Coronary artery (tissue), 2 donors: ENCODE measurements around the gene DRP2.

ENCODE experiments used
- DNase-seq: peaks from one replicate; pipeline ENCODE4 v3.0.0-alpha.2; 2017; ENCODE audit warnings: low spot score
- H3K27ac ChIP-seq, 2 donors: fragments of 200-600 bp; sonication (generic); one replicate each; pipeline ENCODE4 v1.5.1; 2016 to 2019
- H3K4me3 ChIP-seq: fragments of 200-600 bp; sonication (generic); 2 replicates; pipeline ENCODE4 v1.5.1; 2016; ENCODE audit warnings: mild to moderate bottlenecking, moderate library complexity
- TF ChIP-seq, protein P1 (sequence below): fragments of 200-600 bp; sonication (generic); IDR thresholded peaks from one replicate; pipeline ENCODE4 v1.5.1; 2019; ENCODE audit warnings: antibody characterized with exemption

DRP2 gene

GRCh38 chrX:101195442-101196173 is 24.0 kb upstream of the DRP2 start:
- Histone ChIP-seq H3K4me3 (no peak overlapping the region), H3K27ac (no peak overlapping the region)
- no peak for DNase-seq
- TF ChIP-seq, protein P1, sequence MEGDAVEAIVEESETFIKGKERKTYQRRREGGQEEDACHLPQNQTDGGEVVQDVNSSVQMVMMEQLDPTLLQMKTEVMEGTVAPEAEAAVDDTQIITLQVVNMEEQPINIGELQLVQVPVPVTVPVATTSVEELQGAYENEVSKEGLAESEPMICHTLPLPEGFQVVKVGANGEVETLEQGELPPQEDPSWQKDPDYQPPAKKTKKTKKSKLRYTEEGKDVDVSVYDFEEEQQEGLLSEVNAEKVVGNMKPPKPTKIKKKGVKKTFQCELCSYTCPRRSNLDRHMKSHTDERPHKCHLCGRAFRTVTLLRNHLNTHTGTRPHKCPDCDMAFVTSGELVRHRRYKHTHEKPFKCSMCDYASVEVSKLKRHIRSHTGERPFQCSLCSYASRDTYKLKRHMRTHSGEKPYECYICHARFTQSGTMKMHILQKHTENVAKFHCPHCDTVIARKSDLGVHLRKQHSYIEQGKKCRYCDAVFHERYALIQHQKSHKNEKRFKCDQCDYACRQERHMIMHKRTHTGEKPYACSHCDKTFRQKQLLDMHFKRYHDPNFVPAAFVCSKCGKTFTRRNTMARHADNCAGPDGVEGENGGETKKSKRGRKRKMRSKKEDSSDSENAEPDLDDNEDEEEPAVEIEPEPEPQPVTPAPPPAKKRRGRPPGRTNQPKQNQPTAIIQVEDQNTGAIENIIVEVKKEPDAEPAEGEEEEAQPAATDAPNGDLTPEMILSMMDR = no peak

DNA sequence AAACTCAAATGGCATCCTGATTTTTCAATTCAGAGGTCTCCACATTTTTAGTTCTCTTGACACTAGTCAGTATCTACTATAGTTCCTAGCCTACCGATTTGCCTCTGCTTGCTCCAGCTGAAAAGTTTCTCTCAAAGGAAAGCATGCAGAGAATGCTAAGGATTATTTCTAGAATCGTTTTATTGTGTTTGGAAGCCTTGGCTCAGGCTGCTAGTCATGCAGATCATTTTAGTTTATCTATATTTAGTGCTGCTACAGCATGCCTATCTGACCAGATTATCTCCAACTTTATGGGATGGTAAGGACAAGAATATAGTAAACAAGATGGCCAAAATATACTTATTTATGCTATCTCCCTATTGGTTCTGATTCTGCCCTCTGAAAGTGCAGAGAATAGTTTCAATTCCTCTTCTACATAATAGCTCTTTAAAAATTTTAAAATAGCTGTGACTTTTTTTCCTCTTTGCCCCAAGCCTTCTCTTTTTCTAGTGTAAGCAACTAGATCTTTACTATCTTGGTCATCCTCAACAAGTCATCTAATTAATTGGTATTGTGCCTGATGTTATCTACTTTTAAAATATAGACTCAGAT is 15.7 kb upstream of the DRP2 start:
- TF ChIP-seq, protein P1 = no peak
- no peak overlapping the region for H3K27ac ChIP-seq
- no peak for DNase-seq

DNA sequence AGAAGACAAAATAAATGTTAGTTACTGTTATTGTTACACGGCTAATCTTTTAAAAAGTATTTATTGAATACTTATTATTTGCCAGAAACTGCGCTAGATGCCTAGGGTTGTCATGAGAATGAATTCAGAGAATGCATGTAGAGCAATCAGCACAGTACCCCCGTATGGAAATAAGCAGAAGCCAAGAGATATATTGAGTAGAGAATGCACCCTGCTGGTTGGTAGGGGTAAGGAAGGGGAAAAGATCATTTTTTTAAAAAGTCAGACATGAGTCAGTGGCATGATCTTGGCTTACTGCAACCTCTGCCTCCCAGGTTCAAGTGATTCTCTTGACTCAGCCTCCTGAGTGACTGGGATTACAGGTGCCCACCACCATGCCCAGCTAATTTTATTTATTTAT is 13.1 kb upstream of the DRP2 start:
- Histone ChIP-seq H3K27ac (no peak overlapping the region), H3K4me3 (no peak overlapping the region)
- no peak for DNase-seq
- TF ChIP-seq, protein P1 = no peak

More for the DNA sequence above, 15.7 kb upstream of the DRP2 start:
- H3K4me3 ChIP-seq = no peak overlapping the region

DNA sequence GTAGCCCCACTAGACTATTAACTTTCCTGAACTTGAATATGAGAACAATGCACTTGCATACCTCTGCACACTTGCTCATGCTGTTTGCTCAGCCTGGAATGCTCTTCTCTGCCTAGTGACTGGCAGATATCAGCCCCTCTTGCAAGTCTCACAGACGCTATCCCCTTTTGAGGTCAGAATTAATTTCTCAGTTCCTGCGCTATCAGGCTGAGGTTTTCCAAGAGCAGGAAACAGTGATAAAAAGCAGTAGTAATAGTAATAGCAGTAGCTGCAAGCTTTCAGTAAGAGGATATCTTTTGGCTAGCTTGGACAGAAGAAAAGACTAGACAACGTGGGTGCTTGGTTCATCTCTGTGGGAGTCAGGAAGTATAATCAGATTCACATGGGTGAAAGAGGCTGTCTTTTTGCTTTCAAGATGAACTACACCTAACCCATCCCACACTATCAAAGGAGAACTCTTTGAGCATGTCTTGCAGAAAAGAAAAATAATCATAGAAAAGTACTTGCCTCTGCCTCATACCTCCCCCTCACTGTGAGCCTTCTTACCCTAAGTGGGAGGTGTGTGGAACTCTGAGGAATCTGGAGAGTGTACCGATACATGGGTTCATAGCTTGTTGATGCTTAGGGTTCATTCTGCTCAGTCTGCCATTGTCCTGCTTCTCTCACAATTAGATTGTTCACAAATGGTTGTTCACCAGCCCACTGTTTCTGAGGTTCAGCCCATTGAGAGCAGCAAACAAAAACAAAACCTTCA is 11.3 kb upstream of the DRP2 start:
- Histone ChIP-seq H3K27ac (no peak overlapping the region), H3K4me3 (no peak overlapping the region)
- TF ChIP-seq, protein P1 = no peak
- no peak for DNase-seq

DNA sequence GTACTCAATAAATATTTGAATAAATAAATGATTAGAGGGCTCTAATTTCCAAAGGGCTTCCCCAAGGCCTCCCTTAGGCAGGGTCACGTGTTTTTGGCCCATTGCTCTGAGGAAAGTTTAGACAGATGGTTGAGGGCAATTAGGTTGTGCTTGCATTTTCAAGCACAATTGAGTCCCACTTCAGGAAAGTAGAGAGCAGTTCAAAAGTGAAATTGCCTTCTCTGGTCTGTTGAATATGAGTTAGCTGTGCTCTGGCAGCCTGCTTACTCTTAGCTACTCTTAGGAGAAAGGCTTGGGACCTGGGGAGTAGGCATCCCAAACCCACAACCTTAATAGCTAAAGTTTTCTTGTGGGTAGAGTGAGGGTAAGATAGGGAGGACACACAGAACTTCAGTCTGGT is 9.0 kb upstream of the DRP2 start:
- H3K27ac ChIP-seq = no peak overlapping the region
- DNase-seq = no peak
- TF ChIP-seq, protein P1 = no peak
- no peak overlapping the region for H3K4me3 ChIP-seq

GRCh38 chrX:101217689-101218088 is 1.9 kb upstream of the DRP2 start:
- DNase-seq = no peak
- TF ChIP-seq, protein P1 = no peak
- Histone ChIP-seq H3K4me3 (no peak overlapping the region), H3K27ac (no peak overlapping the region)
